HG03442 (cell line): ENCODE results near the gene NF2.

Experiments
- ATAC-seq: cut with Tn5 transposase; IDR thresholded peaks from one replicate; pipeline ENCODE4 v1.9.1; 2021; ENCODE audit warnings: mild to moderate bottlenecking, moderate library complexity; ENCODE audit not compliant: unreplicated experiment

NF2 gene

DNA sequence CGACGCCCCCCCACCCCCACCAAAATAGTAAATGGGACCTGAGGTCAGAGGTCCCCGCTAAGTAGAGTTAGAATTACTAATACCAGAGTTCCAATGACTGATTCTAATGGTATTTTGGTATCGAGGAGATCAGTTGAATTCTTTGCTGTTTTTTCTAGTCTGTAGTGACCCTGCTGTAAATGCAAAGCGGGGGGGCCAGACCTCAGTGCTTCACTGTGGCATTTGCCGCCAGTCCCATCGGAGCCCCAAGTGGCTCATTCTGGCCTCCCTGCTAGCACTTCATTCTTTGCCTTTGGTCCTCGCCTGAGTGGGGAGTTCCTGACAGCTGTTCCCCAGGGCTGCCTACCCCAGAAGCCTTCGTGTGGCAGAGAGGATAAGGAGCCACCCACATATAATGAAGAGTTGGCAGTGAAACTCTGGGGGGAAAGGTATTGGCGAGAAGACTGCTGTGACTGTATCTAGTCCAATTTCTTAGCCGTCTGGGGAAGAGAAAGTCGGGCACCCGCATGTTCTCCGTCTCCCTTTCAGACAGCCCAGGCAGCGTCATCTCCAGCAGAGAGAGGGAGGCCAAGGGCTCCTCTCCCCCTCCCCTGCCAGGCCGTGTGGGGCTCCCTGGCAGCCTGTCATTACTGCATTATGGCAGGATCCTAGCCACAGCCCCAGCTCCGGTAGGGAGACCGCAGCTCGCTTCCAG, 96.9 kb downstream of the NF2 start:
- ATAC-seq: no peak

- ATAC-seq: no peak
Observed at GRCh38 chr22:29700900-29701154, 97.4 kb downstream of the NF2 start.

DNA sequence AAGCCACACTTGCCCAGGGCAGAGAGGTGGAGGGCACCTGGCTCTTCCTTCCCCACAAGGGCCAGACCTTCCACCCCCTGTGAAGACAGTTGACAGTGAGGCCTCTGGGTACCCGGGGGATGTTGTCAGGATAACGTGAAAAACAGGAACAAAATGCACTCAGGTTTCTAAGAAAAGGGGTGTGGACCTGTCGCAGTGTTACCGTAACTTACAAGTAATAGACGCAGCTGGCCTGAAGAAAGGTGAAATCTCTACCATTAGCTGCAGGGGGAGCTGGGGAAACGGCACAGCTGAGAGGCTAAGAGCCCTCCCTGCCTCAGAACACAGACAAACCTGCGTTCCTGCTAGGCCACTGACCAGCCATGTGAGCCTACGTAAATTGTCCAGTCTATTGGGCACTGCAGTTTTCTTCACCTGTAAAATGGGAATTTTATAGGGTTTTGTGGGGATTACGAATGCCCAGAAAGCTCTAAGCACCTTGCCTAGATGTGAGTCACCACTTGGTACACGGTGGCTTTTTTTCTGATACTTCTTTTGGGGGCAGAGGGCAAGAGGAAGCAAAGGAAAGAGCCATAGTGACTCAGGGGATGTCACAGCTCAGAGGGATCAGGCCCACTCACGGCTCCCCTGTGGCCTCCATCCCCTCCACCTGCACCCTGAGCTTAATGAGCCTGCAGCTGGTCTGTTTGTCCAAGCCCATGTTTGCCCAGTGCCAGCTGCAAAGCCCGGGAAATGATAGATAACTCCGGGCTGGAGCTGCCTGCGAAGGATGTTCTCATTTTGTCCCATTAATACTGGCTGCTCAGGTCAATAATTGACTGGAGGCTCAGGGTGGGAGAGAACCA, 97.9 kb downstream of the NF2 start:
- ATAC-seq: no peak

DNA sequence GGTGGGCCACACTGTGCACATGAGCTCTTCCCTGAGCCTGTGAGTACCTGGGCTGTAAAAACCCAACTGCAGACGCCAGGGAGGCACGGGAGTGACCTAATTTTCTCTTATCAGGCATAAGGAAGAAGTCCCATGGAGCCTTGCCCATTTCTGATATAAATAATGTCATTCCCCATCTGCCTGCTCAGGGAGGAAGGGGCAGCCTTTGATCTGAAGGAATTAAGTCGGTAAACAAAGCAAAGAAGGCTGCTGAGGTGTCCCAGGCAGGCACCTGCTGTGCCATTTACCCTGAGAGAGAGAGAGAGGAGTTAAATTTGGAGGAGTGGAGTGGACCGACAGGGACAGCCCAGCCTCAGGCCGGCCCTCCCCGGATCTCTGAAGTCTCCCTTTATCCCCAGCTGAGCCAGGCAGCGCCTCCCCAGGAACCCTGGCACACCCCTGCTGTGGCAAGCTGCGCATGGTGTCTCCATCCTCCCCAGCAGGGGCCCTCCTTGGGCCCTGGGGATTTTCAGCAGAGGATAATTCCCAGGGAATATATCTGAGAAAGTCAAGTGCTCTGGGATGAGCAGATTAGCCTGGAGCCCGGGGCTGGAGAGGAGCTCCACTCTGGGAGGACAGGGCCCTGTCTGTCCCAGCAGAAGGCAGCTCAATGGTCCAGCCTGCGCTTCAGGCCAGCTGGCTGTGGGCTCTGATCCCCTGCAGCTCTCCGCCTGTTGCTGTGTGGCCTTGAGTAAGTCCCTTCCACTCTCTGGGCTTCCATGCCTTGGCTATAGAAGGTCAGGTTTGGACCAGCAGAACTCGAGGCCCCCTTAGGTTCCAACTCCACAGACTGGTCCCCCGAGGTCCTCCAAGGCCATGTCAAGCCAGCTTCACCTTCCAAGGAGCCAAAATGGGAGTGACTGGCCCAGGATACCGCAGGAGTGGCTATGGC, 98.8 kb downstream of the NF2 start:
- no peak for ATAC-seq

DNA sequence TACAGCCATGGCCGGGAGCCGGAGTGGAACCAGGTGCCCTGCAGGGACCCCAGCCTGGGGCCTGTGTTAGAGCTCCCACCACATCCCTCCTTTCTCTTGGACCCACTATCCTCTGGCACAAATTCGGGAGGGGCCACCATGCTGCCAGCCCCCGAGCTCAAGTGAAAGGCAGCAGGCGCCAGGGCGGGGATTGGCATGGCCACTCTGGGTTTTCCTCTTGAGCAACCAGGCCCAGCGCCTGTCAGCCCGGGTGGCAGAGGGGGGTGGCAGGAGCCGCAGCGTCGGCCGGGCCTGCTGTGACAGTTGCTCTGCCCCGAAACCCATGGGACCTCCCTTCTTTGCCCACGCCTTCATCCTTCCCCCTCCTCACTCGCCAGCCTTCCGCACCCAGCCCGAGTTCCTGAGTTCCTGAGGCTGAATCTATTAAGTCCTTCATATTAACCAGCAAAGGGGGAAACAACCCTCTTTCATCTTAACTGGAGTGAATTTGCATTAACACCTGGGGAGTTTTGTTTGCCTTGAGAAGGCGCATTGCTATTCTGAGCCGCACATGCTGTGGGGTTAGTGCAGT, 99.6 kb downstream of the NF2 start:
- no peak for ATAC-seq

GRCh38 chr22:29703569-29704195, 100.2 kb downstream of the NF2 start:
- no peak for ATAC-seq

DNA sequence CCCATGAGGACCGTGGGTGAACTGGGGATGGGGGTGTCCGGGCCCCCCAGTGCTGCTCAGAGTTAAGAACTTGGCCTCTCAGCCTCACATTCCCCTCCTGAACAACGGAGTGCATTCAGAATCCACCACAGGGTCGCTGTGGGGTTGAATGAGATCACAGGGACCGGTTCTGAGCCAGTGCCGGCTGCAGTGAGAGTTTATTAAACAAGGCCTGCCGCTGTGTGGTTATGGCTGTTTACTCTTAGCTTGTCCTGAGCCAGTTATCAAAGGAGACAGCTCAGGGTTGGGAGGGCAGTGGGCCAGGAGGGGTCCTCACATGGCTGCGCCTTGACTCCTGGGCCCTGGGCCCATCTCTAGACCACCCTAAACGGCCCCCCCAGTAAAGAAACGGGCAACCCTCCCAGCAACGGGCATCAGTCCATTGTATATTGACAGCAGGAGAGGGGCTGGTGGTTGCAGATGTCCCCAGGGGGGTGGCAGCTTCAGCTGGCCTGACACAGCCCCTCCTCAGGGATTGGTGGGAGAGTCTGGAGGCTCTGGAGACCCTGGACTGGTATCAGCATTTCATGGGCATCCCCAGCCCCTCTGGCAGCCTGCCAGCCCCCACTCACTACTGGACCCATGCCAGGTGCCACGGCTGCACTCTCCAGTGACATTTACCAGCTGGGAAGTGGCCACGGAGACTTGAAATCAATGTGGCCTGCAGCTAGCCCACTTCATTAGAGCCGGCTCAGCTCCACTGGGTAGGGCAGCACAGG, 101.3 kb downstream of the NF2 start:
- no peak for ATAC-seq

DNA sequence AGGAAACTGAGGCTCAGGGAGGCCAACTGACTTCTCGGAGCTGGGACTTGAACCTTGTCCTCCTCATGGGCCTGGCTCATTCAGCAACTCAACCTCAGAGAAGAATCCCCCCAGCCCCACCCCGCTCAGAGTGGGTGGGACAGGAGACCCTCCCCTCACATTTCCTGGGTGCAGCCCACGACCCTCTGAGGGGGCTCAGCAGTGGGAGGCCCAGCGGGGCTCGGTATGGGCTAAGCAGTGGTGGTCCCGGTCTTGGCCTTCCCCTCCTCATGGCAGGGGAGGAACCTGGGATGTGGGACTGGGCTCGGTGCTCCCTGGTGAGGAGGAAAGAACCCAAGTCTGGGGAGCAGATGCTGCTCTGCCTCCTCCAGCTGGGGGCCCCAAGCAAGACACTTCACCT, 102.2 kb downstream of the NF2 start:
- no peak for ATAC-seq

GRCh38 chr22:29706486-29706885, 103.1 kb downstream of the NF2 start:
- ATAC-seq: no peak

DNA sequence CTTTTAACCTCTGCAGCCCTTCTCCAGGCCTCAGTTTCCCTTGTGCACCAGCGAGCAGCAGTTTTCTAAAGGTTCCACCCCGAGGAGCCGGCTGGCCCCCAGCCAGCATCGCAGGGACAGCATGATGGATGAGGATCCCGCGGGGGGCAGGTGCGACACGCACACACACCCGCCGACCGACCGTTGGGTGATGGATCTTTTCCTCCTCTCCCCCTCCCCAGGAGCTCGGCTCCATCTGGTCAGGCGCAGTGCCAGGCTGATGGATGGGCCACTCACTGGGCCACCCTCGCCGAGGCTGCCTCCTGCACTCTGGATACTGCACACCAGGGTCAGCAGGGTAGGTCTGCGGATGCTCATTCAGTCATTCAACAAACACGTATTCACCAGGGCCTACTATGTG, 103.6 kb downstream of the NF2 start:
- ATAC-seq: no peak

- no peak for ATAC-seq
Observed at GRCh38 chr22:29707471-29707870, 104.0 kb downstream of the NF2 start.

DNA sequence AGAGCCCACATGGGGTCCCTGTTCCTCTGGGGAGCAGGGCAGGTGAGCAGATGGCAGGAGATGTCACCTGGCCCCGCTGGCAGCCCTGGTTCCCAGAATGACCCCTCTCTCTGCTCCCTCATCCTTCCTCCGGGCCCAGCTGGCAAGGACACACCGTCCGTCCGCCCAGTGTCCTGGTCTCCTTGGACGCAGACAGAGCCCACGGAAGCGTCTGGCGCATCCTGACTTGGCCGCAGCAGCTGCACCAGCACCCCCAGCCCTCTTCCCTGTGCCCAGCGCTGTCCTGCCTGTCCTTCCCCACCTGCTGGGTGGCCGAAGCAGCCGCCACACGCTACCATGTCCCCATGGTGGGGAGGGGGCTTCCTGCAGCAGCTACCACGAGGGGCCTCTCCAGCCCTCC, 106.8 kb downstream of the NF2 start:
- no peak for ATAC-seq

DNA sequence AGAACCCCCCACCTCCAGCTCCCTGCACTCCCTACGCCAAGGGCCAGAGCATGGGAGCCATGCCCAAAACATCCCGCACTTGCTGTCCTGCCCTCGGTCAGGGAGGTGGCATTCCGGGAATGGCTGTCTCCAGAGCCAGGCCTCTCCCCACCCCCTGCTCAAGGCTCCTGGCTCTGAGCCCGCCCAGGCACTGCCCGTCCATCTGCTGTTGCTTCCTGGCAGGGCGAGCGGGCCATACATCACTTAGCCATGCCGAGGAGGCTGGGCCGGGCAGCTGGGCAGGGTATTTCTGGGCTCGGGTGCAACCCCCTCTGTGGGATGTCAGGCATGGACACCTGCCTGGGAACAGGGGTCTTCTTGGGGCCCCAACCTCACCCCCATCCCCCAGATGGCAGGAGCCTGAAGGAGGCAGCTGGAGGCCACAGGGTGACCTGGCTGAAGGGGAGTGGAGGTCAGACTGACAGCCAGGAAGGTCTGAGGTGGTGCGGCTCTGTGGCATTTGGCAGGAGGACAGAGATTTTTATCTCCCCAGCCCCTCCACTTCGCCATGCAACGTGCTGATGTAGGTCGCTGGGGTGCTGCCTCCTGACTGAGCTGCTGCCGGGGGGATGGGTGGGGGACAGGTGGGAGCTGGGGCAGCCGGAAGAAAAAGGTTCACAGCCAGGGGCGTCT, 107.6 kb downstream of the NF2 start:
- ATAC-seq: no peak

DNA sequence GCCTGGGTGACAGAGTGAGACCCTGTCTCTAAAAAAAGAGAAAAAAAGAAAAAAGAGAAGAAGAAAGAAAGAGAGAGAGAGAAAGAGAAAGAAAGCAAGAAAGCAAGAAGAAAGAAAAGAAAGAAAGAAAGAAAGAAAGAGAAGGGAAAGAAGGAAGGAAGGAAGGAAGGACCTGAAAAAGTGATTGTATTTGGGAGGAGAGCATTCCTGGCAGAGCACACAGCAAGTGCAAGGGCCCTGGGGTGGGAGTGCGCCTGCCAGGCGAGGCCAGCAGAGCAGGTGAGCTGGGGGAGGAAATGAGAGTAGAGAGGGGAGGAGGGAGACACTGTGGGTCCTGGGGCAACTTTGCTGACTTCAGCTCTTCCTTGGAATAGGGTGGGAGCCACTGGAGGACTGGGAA, 108.7 kb downstream of the NF2 start:
- no peak for ATAC-seq

- ATAC-seq: no peak
Observed at GRCh38 chr22:29713156-29713727, 109.8 kb downstream of the NF2 start.

GRCh38 chr22:29715240-29715639, 111.8 kb downstream of the NF2 start:
- ATAC-seq: no peak

DNA sequence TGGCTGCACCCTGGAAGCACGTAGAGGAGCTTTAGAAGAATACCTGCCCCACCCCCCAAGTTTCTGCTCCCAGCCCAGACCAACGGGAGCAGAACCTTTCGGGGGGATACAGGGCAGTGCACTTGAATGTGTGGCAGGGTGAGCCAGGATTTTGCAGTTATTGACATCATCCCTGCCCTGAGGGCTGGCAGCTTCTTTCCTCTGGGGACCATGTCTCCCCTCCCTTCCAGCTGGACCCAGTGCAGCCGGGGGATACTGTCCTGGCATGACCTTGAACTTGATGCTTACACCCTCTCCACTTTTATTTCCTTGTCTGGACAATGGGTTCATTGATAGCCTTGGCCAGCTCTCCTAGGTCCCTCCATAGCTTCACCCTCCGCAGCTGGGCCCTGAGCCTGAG, 112.3 kb downstream of the NF2 start:
- ATAC-seq: no peak

DNA sequence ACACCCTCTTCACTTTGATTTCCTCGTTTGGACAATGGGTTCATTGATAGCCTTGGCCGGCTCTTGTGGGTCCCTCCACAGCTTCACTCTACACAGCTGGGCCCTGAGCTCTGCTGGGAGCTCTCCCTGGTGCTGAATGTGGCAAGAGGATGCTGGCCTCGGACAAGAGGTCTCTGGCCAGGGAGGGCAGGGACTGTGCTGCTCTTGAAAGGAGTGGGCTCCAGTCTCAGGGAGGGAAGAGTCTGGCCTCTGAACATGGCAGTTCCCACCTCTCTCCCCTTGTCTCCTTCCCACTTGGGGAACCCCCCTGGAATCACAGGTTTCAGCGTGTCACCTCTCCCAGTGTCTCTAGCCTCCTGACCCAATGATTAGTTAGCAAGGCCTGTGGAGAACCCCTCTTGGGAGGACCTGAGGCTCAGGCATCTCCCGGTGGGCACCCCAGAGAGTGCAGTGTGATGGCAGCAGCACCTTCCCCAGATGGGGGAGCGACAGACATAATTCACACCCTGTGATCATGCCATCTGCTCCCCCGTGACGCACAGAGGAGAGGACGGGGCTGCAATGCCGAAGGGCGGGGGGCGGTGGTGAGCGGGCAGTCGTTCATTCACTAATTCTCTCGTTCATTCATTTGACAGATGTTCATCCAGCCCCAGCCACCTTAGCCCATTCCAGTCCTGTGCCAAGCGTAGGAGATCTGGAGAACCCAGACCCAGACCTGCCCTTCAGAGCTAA, 113.5 kb downstream of the NF2 start:
- no peak for ATAC-seq

- ATAC-seq: no peak
Observed at GRCh38 chr22:29717789-29718188, 114.4 kb downstream of the NF2 start.
